Naive thymus-derived CD8-positive, alpha-beta T cell (primary cell): ENCODE results near the gene RSPH4A. TPM values are rescaled to one million over a fixed set of nuclear protein-coding genes. Genes with fewer than 3 reads are reported as not detected.

Experiments used
- ATAC-seq, 2 donors: fragments of 150-1000 bp; cut with Tn5 transposase in 1 of 2; sonication (Bioruptor Pico), chemical (Tn5 transposase) in 1 of 2; 1 replicate in 1 of 2; 2 replicates in 1 of 2; pipeline ENCODE4 v1.10.0; 2021; ENCODE audit warnings: mild to moderate bottlenecking in 2 of 2, moderate library complexity in 2 of 2
- POLR2A ChIA-PET: fragments of 350-600 bp; sonication (Branson Sonifier 250); formaldehyde crosslinking; loops from one replicate; lab custom pipeline; 2021; ENCODE audit warnings: antibody characterized with exemption; lab: Charles Lee
- DNase-seq, 10 donors: peaks; one replicate each; pipeline versions ENCODE4 v3.0.0 to v3.0.0-alpha.2; 2020 to 2022
- H3K27ac Mint-ChIP-seq, 10 donors: one replicate each; pipeline ENCODE4 v1.8.0; 2020 to 2022; ENCODE audit warnings: mild to moderate bottlenecking in 10 of 10, mixed read lengths in 10 of 10, moderate library complexity in 4 of 10, inconsistent platforms in 1 of 10
- H3K27me3 Mint-ChIP-seq, 5 donors: one replicate each; pipeline ENCODE4 v1.8.0; 2021 to 2022; ENCODE audit warnings: mixed read lengths in 5 of 5
- H3K36me3 Mint-ChIP-seq, 3 donors: one replicate each; pipeline ENCODE4 v1.8.0; 2020 to 2022; ENCODE audit warnings: mixed read lengths in 3 of 3, mild to moderate bottlenecking in 2 of 3, inconsistent platforms in 1 of 3
- H3K4me1 Mint-ChIP-seq, 4 donors: one replicate each; pipeline ENCODE4 v1.8.0; 2021 to 2022; ENCODE audit warnings: mixed read lengths in 4 of 4
- H3K4me3 Mint-ChIP-seq, 10 donors: one replicate each; pipeline ENCODE4 v1.8.0; 2020 to 2022; ENCODE audit warnings: mild to moderate bottlenecking in 10 of 10, mixed read lengths in 10 of 10, moderate library complexity in 6 of 10, inconsistent platforms in 1 of 10
- H3K9me3 Mint-ChIP-seq, 9 donors: one replicate each; pipeline ENCODE4 v1.8.0; 2020 to 2022; ENCODE audit warnings: mixed read lengths in 9 of 9, mild to moderate bottlenecking in 3 of 9, inconsistent platforms in 1 of 9, moderate library complexity in 1 of 9
- polyA plus RNA-seq, 3 donors: library from polyadenylated mRNA; unstranded; fragments of 300-500 nt; fragmentation: Illumina TruSeq; gene quantifications; one replicate each; pipeline ENCODE4 v1.2.3, GENCODE V29; 2021
- total RNA-seq, 8 experiments: library from RNA in 2 of 8; stranded (reverse) in 2 of 8; gene quantifications; one replicate each; pipeline ENCODE4 v1.2.3 and lab custom pipeline; 2021 to 2026

Gene RSPH4A
- total RNA-seq (1 to 10 TPM; 1.1 to 1.3 TPM), polyA plus RNA-seq (under 1 TPM in 1 of 3 donors, not detected in 2; 0.13 TPM), total RNA-seq (lab: John Stamatoyannopoulos, UW) (0 to 2.8 (median 1.4) reads per million in 6 experiments)

GRCh38 chr6:116615937-116616736 is at the start of gene RSPH4A:
Gene RSPH4A (plus strand): TSS chr6:116616479. CDS start chr6:116616624, 145 bp downstream.
- peaks cover 9 to 19% (median 16%) of the 10 kb centered on the region in 4 donors for H3K4me1 Mint-ChIP-seq
- H3K9me3 Mint-ChIP-seq, result no peaks in the 10 kb centered on the region
- DNase-seq, result peak; percentile 23 to 78 (median 57)
- POLR2A ChIA-PET, result interaction anchor here (0.8 to 1.0 kb wide), 2 partner anchors 45 to 65 kb away, joined by 3 read pairs; partner anchors contain the start of genes KPNA5 and RWDD1
- peak within 1 kb of the TSS; percentile 75 to 92 (median 88) for H3K4me3 Mint-ChIP-seq
- no peaks in the 10 kb centered on the region for H3K36me3 Mint-ChIP-seq
- ATAC-seq, result peak; percentile 90 to 92
- H3K27me3 Mint-ChIP-seq, result peaks cover 0 to 15% (median 6%) of the 10 kb centered on the region in 5 donors
- peak within 1 kb of the TSS in 9 of 10 donors; percentile 4 to 88 (median 70) for H3K27ac Mint-ChIP-seq

GRCh38 chr6:116568111-116568510 is 48.2 kb upstream of the RSPH4A start:
- Mint-ChIP-seq H3K27ac (peak overlapping the region in 2 of 10 donors; percentile 17 to 51), H3K36me3 (no peaks in the 10 kb centered on the region), H3K4me1 (peaks cover 21 to 49% (median 39%) of the 10 kb centered on the region in 4 donors), H3K27me3 (peaks cover 0 to 9% (median 0%) of the 10 kb centered on the region in 5 donors), H3K4me3 (no peak overlapping the region), H3K9me3 (no peaks in the 10 kb centered on the region)
- no peak for DNase-seq
- POLR2A ChIA-PET, result no interaction called here
- ATAC-seq, result no peak

GRCh38 chr6:116568821-116569755 is 47.2 kb upstream of the RSPH4A start:
- POLR2A ChIA-PET, result interaction anchor here (4.2 kb wide), 1 partner anchor 290 kb away, joined by 66 read pairs; the partner anchor contains the start of gene TSPYL1

GRCh38 chr6:116570856-116571682 is 45.2 kb upstream of the RSPH4A start, which contains the start of gene RWDD1:
Gene RWDD1 (plus strand): TSS chr6:116571504. CDS start chr6:116571583, 79 bp downstream.
- H3K4me1 Mint-ChIP-seq, result peaks cover 26 to 60% (median 50%) of the 10 kb centered on the region in 4 donors

More at GRCh38 chr6:116568821-116569755, 47.2 kb upstream of the RSPH4A start:
- peaks cover 0 to 5% (median 4%) of the 10 kb centered on the region in 3 donors for H3K36me3 Mint-ChIP-seq
- ATAC-seq (no peak), DNase-seq (no peak)
- peaks cover 24 to 58% (median 46%) of the 10 kb centered on the region in 4 donors for H3K4me1 Mint-ChIP-seq
- H3K27me3 Mint-ChIP-seq, result peaks cover 0 to 5% (median 0%) of the 10 kb centered on the region in 5 donors
- peak overlapping the region in 4 of 10 donors; percentile 54 to 100 (median 100) for H3K27ac Mint-ChIP-seq
- H3K4me3 Mint-ChIP-seq, result peak overlapping the region in 3 of 10 donors; percentile 19 to 98 (median 98)
- no peaks in the 10 kb centered on the region for H3K9me3 Mint-ChIP-seq

GRCh38 chr6:116571683-116572000 is 44.6 kb upstream of the RSPH4A start:
- peak overlapping the region; percentile 93 to 100 (median 100) for H3K27ac Mint-ChIP-seq
- H3K9me3 Mint-ChIP-seq, result no peaks in the 10 kb centered on the region
- peak overlapping the region; percentile 93 to 99 (median 96) for H3K4me3 Mint-ChIP-seq
- peaks cover 31 to 65% (median 55%) of the 10 kb centered on the region in 4 donors for H3K4me1 Mint-ChIP-seq
- H3K36me3 Mint-ChIP-seq, result peaks cover 0 to 31% (median 8%) of the 10 kb centered on the region in 3 donors
- no peaks in the 10 kb centered on the region for H3K27me3 Mint-ChIP-seq
- ATAC-seq, result no peak
- POLR2A ChIA-PET, result interaction anchor here (0.7 to 4.2 kb wide), 9 partner anchors 8 to 977 kb away, joined by 3 to 66 read pairs (median 5); partner anchors contain the start of genes KPNA5, NT5DC1, TSPYL1 and TSPYL4
- no peak for DNase-seq

More at GRCh38 chr6:116570856-116571682, 45.2 kb upstream of the RSPH4A start, which contains the start of gene RWDD1:
- peak; percentile 87 to 93 for ATAC-seq
- Mint-ChIP-seq H3K27ac (peak within 1 kb of the TSS; percentile 98 to 100 (median 100)), H3K4me3 (peak within 1 kb of the TSS; percentile 93 to 99 (median 96)), H3K9me3 (no peaks in the 10 kb centered on the region), H3K27me3 (no peaks in the 10 kb centered on the region), H3K36me3 (peaks cover 0 to 25% (median 8%) of the 10 kb centered on the region in 3 donors)
- DNase-seq, result peak; percentile 92 to 99 (median 98)
- POLR2A ChIA-PET, result interaction anchor here (0.6 to 4.2 kb wide), 14 partner anchors 10 to 978 kb away, joined by 3 to 66 read pairs (median 4); partner anchors contain the start of genes KPNA5, NT5DC1, TSPYL1 and TSPYL4

GRCh38 chr6:116572162-116572561 is 44.1 kb upstream of the RSPH4A start:
- Mint-ChIP-seq H3K4me1 (peaks cover 31 to 67% (median 59%) of the 10 kb centered on the region in 4 donors), H3K9me3 (no peaks in the 10 kb centered on the region)
- ATAC-seq, result no peak

GRCh38 chr6:116575227-116575626 is 41.1 kb upstream of the RSPH4A start:
- ATAC-seq, result no peak
- Mint-ChIP-seq H3K36me3 (peaks cover 0 to 59% (median 15%) of the 10 kb centered on the region in 3 donors), H3K9me3 (no peaks in the 10 kb centered on the region), H3K27ac (peak overlapping the region in 1 of 10 donors; percentile 63), H3K4me3 (no peak overlapping the region), H3K4me1 (peaks cover 30 to 70% (median 68%) of the 10 kb centered on the region in 4 donors), H3K27me3 (no peaks in the 10 kb centered on the region)
- DNase-seq, result no peak
- POLR2A ChIA-PET, result no interaction called here

More at GRCh38 chr6:116572162-116572561, 44.1 kb upstream of the RSPH4A start:
- H3K36me3 Mint-ChIP-seq, result peaks cover 0 to 36% (median 9%) of the 10 kb centered on the region in 3 donors
- peak overlapping the region; percentile 93 to 99 (median 96) for H3K4me3 Mint-ChIP-seq
- peak overlapping the region; percentile 93 to 100 (median 100) for H3K27ac Mint-ChIP-seq
- peak in 1 of 10 donors; percentile 10 for DNase-seq
- POLR2A ChIA-PET, result interaction anchor here (0.7 to 4.2 kb wide), 7 partner anchors 9 to 471 kb away, joined by 3 to 66 read pairs (median 8); partner anchors contain the start of genes KPNA5, NT5DC1, TSPYL1 and TSPYL4
- H3K27me3 Mint-ChIP-seq, result no peaks in the 10 kb centered on the region

- H3K9me3 Mint-ChIP-seq, result no peaks in the 10 kb centered on the region
- no peak for ATAC-seq
- no peak overlapping the region for H3K27ac Mint-ChIP-seq
- H3K4me3 Mint-ChIP-seq, result no peak overlapping the region
- peaks cover 0 to 72% (median 18%) of the 10 kb centered on the region in 3 donors for H3K36me3 Mint-ChIP-seq
- no peaks in the 10 kb centered on the region for H3K27me3 Mint-ChIP-seq
- POLR2A ChIA-PET, result no interaction called here
- no peak for DNase-seq
- peaks cover 21 to 58% (median 51%) of the 10 kb centered on the region in 4 donors for H3K4me1 Mint-ChIP-seq
Measured at GRCh38 chr6:116577486-116577885, 38.8 kb upstream of the RSPH4A start.

GRCh38 chr6:116578335-116578734 is 37.9 kb upstream of the RSPH4A start:
- Mint-ChIP-seq H3K27ac (no peak overlapping the region), H3K4me3 (no peak overlapping the region), H3K4me1 (peaks cover 19 to 52% (median 44%) of the 10 kb centered on the region in 4 donors), H3K36me3 (peaks cover 0 to 79% (median 18%) of the 10 kb centered on the region in 3 donors), H3K9me3 (no peaks in the 10 kb centered on the region), H3K27me3 (no peaks in the 10 kb centered on the region)
- DNase-seq (no peak), ATAC-seq (no peak)
- POLR2A ChIA-PET, result no interaction called here

- peaks cover 0 to 82% (median 13%) of the 10 kb centered on the region in 3 donors for H3K36me3 Mint-ChIP-seq
- no peak for ATAC-seq
- no peak for DNase-seq
- H3K27me3 Mint-ChIP-seq, result no peaks in the 10 kb centered on the region
- POLR2A ChIA-PET, result interaction anchor here (0.8 kb wide), 1 partner anchor 300 kb away, joined by 4 read pairs; no protein-coding TSS in a partner anchor
- H3K27ac Mint-ChIP-seq, result peak overlapping the region in 1 of 10 donors; percentile 57
- peaks cover 14 to 45% (median 35%) of the 10 kb centered on the region in 4 donors for H3K4me1 Mint-ChIP-seq
- no peak overlapping the region for H3K4me3 Mint-ChIP-seq
- no peaks in the 10 kb centered on the region for H3K9me3 Mint-ChIP-seq
Measured at GRCh38 chr6:116579143-116579542, 37.1 kb upstream of the RSPH4A start.
